NT2/D1 (cell line): ENCODE measurements around the gene SLC37A1.
A peak's percentile ranks its signal among the peaks of the same experiment; 100 is the strongest.

ENCODE experiments used
- DNase-seq: peaks from one replicate; pipeline ENCODE4 v3.0.0-alpha.2; 2011; ENCODE audit warnings: low read depth, low spot score
- H3K27me3 ChIP-seq: 2 replicates; pipeline ENCODE4 v1.6.0; 2011; ENCODE audit warnings: mild to moderate bottlenecking; ENCODE audit not compliant: insufficient read length, insufficient read depth
- H3K36me3 ChIP-seq: 2 replicates; pipeline ENCODE4 v1.6.1; 2011; ENCODE audit warnings: mild to moderate bottlenecking, low read length, mixed read lengths; ENCODE audit not compliant: insufficient read depth, insufficient read length
- H3K4me1 ChIP-seq: 2 replicates; pipeline ENCODE4 v1.5.1; 2011; ENCODE audit not compliant: insufficient read depth, insufficient read length
- H3K4me3 ChIP-seq: 2 replicates; pipeline ENCODE4 v1.5.1; 2011; ENCODE audit warnings: low read depth; ENCODE audit not compliant: insufficient read length
- H3K9ac ChIP-seq: 2 replicates; pipeline ENCODE4 v1.6.0; 2011; ENCODE audit warnings: low read depth; ENCODE audit not compliant: insufficient read length
- H3K9me3 ChIP-seq: 2 replicates; pipeline ENCODE4 v1.5.1; 2011; ENCODE audit warnings: mild to moderate bottlenecking, low read length; ENCODE audit not compliant: insufficient read depth
- SUZ12 ChIP-seq: IDR thresholded peaks from 2 replicates; pipeline ENCODE4 v1.6.1; 2011; ENCODE audit not compliant: insufficient read length, insufficient read depth; ENCODE audit errors: extremely low read depth
- YY1 ChIP-seq: IDR thresholded peaks from 2 replicates; pipeline ENCODE4 v1.6.1; 2011; ENCODE audit not compliant: insufficient read length, insufficient read depth
- ZNF274 ChIP-seq: IDR thresholded peaks from 2 replicates; pipeline ENCODE4 v1.6.1; 2011; ENCODE audit warnings: mild to moderate bottlenecking, low read depth, low read length

SLC37A1 gene

GRCh38 chr21:42491328-42491727, 22.3 kb upstream of the SLC37A1 start:
- Histone ChIP-seq H3K4me1 (peaks cover 2% of the 10 kb centered on the region), H3K4me3 (no peak overlapping the region), H3K27me3 (peaks cover 17% of the 10 kb centered on the region), H3K9me3 (0 out of 2 replicates have a peak, but pooled peaks cover 8% of the 10 kb centered on the region), H3K36me3 (no peaks in the 10 kb centered on the region), H3K9ac (no peak overlapping the region)
- no peak for DNase-seq
- TF ChIP-seq YY1 (no peak), SUZ12 (no peak), ZNF274 (no peak)

DNA sequence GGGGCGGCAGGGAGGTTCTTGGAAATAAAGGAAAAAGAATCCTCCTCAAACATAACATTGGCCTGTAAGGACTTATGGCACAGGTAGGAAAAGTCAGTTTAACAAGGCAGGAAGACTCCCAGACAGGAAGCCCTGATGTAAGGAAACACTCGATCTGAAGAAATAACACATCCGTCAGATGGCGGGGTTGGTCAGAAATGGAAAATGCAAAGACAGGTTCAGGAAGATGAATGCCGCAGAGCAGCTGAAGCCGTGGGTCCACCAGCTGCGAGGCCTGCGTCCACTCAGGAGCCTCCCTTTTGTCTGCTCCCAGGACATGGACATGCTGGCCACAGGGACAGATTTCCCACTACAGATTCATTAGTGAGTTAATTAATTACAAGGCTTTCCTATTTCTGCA, 21.5 kb upstream of the SLC37A1 start:
- H3K27me3 ChIP-seq, result peaks cover 25% of the 10 kb centered on the region
- no peak for DNase-seq
- H3K36me3 ChIP-seq, result no peaks in the 10 kb centered on the region
- H3K4me1 ChIP-seq, result peaks cover 5% of the 10 kb centered on the region
- 0 out of 2 replicates have a peak, but pooled peaks cover 8% of the 10 kb centered on the region for H3K9me3 ChIP-seq
- no peak overlapping the region for H3K4me3 ChIP-seq
- H3K9ac ChIP-seq, result no peak overlapping the region
- TF ChIP-seq SUZ12, result no peak
- no peak for TF ChIP-seq ZNF274
- TF ChIP-seq YY1, result no peak

- no peak overlapping the region for H3K9ac ChIP-seq
- peaks cover 5% of the 10 kb centered on the region for H3K4me1 ChIP-seq
- H3K4me3 ChIP-seq, result no peak overlapping the region
- peaks cover 37% of the 10 kb centered on the region for H3K27me3 ChIP-seq
- 0 out of 2 replicates have a peak, but pooled peaks cover 8% of the 10 kb centered on the region for H3K9me3 ChIP-seq
- no peak for DNase-seq
- H3K36me3 ChIP-seq, result no peaks in the 10 kb centered on the region
- TF ChIP-seq ZNF274 (no peak), YY1 (no peak), SUZ12 (no peak)
These were observed 20.3 kb upstream of the SLC37A1 start for GRCh38 chr21:42493109-42494060.

- DNase-seq, result no peak
- Histone ChIP-seq H3K9me3 (no peaks in the 10 kb centered on the region), H3K27me3 (peaks cover 45% of the 10 kb centered on the region), H3K4me1 (peaks cover 5% of the 10 kb centered on the region), H3K9ac (no peak overlapping the region), H3K36me3 (no peaks in the 10 kb centered on the region), H3K4me3 (no peak overlapping the region)
- TF ChIP-seq SUZ12 (no peak), YY1 (no peak), ZNF274 (no peak)
These were observed 18.6 kb upstream of the SLC37A1 start for GRCh38 chr21:42495027-42495426.

DNA sequence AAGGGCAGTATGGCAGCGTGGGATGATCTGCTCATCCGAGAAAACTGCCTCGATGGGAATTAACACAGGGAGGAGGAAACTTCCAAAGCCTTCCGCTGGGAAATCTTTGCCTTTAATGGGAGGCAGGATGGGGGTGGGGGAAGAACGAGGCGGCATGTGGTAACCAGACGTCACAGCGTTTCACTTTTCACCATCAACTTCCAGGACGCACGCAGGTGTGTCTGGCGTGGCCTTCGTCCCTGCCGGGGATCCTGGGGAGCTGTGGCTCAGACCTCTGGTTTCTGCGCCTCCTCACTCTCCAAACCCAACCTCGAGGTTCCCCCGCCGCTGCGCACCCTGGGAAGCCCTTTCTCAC, 17.9 kb upstream of the SLC37A1 start:
- H3K27me3 ChIP-seq, result peaks cover 45% of the 10 kb centered on the region
- no peaks in the 10 kb centered on the region for H3K36me3 ChIP-seq
- TF ChIP-seq SUZ12 (peak; percentile 49), ZNF274 (no peak), YY1 (no peak)
- H3K4me3 ChIP-seq, result peak overlapping the region; percentile 54
- H3K4me1 ChIP-seq, result peaks cover 5% of the 10 kb centered on the region
- DNase-seq, result no peak
- peak overlapping the region; percentile 61 for H3K9ac ChIP-seq
- H3K9me3 ChIP-seq, result no peaks in the 10 kb centered on the region

DNA sequence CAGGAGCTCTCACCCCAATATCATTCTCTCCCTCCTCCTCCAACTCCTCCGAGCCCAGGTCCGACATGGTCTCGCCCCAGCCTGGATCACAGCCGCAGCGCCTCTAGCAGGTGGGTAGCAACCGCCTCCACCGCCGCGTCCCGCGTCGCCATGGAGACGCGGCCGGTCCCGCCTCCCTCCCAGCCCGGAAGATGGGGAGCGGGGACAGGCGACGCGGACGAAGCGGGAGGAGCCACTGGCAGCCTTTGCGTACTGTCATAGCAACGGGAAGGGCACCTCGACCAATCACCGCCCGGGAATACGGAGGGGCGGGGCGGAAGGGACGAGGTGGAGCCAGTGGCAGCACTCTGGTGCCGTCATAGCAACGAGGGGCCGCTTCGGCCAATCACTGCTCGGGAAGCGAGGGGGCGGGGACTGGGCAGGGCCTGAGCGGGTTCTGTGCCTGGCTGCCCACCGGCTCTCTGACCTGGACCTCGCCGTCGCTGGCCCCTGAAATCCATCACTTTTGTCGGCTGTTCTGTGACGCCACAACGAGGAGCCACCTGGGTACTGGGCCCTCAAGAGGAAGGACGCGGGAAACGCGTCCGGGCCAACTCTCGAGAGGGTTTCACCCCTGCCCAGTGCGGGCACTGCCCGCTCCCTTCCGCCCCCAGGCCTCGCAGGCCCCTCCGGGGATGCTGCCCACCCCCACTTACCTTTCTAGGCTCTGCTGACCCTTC, 17.4 kb upstream of the SLC37A1 start, which contains the start of gene RSPH1:
Gene RSPH1 (minus strand): TSS at position 105 of the 719 bp plus-strand sequence. CDS start 38 bp downstream, at position 67.
- Histone ChIP-seq H3K4me1 (peaks cover 5% of the 10 kb centered on the region), H3K4me3 (peak within 1 kb of the TSS; percentile 81), H3K9ac (peak within 1 kb of the TSS; percentile 77), H3K36me3 (no peaks in the 10 kb centered on the region), H3K27me3 (peaks cover 45% of the 10 kb centered on the region), H3K9me3 (no peaks in the 10 kb centered on the region)
- TF ChIP-seq ZNF274 (no peak), SUZ12 (no peak), YY1 (no peak)
- DNase-seq, result peak; percentile 100

GRCh38 chr21:42496839-42497202, 16.8 kb upstream of the SLC37A1 start:
- peak overlapping the region; percentile 81 for H3K4me3 ChIP-seq
- no peaks in the 10 kb centered on the region for H3K9me3 ChIP-seq
- TF ChIP-seq ZNF274 (no peak), SUZ12 (no peak), YY1 (no peak)
- peaks cover 5% of the 10 kb centered on the region for H3K4me1 ChIP-seq
- peaks cover 45% of the 10 kb centered on the region for H3K27me3 ChIP-seq
- H3K9ac ChIP-seq, result peak overlapping the region; percentile 77
- no peak for DNase-seq
- H3K36me3 ChIP-seq, result no peaks in the 10 kb centered on the region
